GM13977 (cell line): ENCODE data around the gene CCNQ.

Experiments used
- DNase-seq: peaks from one replicate; pipeline ENCODE4 v3.0.0; 2012; ENCODE audit warnings: low spot score
- in situ Hi-C: fragments of 300-500 bp; cut with MboI; formaldehyde crosslinking; loops from one replicate; pipeline ENCODE4 v1.12.0; 2022; ENCODE audit warnings: low sequenced_read_pairs, low pct_unique_long_range_greater_than_20kb, mixed read lengths, inconsistent platforms; ENCODE audit not compliant: unreplicated experiment
- TF ChIP-seq, protein P1 (sequence below): IDR thresholded peaks from 2 replicates; pipeline ENCODE4 v1.5.1; 2012; ENCODE audit warnings: mild to moderate bottlenecking, control low read depth; ENCODE audit not compliant: insufficient read depth; ENCODE audit errors: extremely low read depth, missing control alignments

The CCNQ gene

DNA sequence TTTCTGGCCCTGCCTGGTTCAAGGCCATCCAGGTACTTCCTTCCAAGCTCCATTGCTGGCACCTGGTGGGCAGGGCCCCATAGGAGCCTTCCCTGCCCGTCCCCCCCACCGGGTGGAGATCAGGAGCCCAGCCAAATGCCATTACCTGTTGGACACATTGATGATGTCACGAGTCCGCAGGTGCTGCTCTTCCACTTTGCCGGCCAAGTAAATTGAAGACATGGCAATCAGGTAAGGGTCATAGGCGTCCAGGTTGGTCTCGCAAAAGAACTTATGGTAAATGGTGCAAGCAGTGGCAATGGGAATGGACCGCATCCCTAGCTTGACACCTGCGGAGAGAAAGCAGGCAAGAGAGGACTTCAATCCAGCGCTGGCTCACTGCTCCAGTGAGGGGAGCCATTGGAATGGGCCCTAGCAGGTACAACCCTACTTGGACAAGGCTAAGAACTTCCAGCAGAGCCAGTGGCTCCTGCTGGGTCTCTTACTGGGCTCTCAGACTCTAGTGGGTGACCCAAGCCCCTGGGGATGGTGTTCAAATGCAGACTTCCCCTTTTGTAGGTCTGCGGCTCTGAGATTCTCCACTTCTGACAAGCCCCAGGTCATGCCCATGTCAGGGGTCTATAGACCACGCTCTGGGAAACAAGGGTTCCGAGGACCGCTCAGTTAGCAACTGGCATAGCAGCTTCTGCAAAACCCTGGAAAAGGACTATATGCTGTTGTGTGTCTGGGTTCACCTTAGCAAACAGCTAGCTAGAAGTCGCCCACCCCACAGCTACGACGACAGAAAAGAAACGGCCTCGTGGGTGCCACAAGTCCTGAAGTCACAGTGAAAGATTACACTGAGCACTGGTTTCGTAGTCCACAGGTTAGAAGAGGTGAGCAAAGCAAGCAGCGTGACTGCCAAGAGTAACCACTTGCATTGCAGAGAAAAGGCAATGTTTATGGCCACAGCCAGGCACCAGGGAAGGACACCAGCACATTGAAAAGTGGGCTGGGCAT is 2.8 kb downstream of the CCNQ start:
- TF ChIP-seq, protein P1, sequence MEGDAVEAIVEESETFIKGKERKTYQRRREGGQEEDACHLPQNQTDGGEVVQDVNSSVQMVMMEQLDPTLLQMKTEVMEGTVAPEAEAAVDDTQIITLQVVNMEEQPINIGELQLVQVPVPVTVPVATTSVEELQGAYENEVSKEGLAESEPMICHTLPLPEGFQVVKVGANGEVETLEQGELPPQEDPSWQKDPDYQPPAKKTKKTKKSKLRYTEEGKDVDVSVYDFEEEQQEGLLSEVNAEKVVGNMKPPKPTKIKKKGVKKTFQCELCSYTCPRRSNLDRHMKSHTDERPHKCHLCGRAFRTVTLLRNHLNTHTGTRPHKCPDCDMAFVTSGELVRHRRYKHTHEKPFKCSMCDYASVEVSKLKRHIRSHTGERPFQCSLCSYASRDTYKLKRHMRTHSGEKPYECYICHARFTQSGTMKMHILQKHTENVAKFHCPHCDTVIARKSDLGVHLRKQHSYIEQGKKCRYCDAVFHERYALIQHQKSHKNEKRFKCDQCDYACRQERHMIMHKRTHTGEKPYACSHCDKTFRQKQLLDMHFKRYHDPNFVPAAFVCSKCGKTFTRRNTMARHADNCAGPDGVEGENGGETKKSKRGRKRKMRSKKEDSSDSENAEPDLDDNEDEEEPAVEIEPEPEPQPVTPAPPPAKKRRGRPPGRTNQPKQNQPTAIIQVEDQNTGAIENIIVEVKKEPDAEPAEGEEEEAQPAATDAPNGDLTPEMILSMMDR = no peak
- in situ Hi-C loops = no loop called here
- no peak for DNase-seq

DNA sequence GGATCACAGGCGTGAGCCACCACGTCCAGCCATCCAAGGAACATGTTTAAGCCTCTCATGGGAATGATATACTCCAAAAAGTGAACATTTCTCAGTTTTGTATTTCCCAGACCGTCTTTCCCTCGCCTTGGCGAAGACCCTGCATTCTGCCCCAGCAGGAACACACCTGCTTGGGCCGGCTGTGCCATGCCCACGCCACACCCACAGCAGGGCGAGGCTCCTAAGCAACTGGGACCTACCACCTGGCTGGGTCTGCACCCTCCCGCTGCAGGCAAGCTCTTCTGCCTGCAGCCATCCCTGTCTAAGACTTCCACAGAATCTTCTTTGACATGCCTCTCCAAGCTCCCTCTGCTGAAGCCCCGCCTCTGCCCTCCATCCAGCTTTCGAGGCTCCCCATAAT is 3.6 kb downstream of the CCNQ start:
- in situ Hi-C loops = no loop called here
- TF ChIP-seq, protein P1 = no peak

DNA sequence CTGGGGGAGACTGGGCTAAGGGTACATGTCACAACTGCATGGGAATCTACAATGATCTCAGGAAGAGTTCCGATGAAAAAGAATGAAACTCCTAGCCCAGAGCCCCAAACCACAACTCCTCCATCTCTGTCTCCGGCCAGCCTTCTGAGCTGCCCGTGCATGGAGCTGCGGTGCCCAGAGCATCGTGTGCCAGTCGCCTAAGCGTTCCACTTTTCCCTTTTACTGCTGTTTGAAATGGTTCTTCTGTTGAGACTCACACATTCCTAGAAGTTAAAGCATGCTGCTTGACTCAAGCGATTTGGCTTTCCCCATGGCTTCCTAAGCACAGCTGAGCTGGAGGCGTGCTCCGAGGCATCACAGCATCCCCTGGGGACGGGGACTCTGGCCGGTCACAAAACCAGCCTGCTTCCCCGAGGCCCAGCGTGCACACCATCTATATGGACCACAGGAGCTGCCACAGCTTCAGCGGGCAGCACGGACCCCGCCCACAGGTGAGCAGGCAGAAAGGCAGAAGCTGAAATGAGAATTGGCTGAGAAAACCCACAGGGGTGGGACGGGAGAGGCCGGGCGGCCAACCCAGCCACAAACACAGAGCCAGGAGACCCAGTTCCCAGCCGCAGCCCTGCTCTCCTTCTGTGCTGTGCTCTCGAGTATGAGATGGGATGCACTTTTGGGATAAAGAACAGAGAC is 5.0 kb downstream of the CCNQ start:
- TF ChIP-seq, protein P1 = no peak
- no peak for DNase-seq
- in situ Hi-C loops = no loop called here

More for the DNA sequence above, 3.6 kb downstream of the CCNQ start:
- no peak for DNase-seq

DNA sequence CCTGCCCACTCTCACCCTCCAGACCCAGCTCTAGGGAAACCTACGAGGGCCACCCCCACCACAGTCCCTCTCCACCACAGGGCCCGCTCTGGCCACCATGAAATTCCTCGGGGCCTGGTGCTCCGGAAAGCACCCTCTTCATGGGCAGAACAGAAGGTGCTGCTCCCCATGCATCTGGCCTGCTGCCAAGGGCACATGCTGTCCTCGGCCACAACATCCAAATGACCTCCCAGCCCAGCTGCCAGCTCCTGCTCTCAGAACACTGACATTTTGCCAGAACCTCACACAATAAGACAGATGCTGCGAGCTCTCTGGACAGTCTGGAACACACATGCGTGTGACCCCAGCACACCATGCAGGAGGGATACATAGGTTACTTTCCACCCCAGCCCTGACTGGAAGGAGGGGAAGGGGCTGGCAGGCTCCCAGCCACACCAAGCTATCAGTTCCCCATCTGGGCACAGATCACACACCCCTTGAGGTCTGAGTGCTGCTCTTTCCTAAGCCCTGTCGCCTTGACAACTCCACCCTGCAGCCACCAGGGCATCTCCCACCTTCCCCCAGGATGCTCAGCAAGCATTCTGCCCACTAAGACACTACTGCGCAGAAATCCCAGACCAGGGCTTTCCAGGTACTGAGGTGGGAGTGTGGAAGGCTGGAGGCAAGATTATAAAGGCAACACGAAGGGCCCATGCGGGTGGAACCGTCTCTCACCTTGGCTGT is 5.8 kb downstream of the CCNQ start:
- in situ Hi-C loops = no loop called here

DNA sequence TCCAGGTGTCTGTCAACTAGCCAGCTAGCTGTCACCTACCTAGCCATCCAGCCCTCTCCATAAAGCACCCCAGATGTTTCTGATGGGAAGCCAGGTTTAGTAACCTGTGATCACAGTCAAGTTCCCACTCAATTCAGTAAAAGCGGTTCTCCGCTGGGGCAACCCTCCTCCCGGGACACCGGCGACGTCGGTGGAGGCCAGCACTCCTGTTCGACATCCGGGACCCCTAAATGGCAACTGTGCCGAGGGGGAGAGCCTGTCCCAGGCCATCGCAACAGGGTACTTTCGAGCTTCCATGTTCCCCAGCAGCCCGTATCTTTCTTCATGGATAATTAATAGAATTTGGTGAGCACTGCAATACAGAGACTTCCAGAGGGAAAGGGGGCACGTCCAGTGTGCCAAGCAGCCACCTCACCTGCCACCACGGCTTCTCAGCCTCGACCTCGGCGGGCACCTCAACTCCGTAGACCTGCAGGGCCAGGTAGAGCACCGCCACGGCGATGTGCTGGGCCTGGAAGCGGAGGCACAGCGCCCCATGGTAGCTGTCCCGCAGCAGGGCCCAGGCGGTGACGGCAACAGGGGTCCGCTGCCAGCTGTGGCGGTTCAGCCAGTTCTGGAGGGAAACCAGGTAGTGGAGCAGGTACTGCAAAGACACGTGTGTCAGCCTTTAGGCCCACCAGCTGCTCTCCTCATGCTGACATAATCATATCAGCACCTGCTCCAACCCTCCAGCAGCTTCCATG is 6.7 kb downstream of the CCNQ start:
- in situ Hi-C loops = no loop called here
- TF ChIP-seq, protein P1 = no peak
- DNase-seq = no peak

More for the DNA sequence above, 5.8 kb downstream of the CCNQ start:
- no peak for DNase-seq
- TF ChIP-seq, protein P1 = no peak
